ENCODE data around the gene RFT1. TPM values are rescaled to one million over a fixed set of nuclear protein-coding genes. Genes with fewer than 3 reads are reported as not detected.
A peak's percentile ranks its signal among the peaks of the same experiment; 100 is the strongest.

The RFT1 gene
- total RNA-seq, 6 experiments from 2014 or later = 9.3 to 12.4 (median 10.4) TPM

DNA sequence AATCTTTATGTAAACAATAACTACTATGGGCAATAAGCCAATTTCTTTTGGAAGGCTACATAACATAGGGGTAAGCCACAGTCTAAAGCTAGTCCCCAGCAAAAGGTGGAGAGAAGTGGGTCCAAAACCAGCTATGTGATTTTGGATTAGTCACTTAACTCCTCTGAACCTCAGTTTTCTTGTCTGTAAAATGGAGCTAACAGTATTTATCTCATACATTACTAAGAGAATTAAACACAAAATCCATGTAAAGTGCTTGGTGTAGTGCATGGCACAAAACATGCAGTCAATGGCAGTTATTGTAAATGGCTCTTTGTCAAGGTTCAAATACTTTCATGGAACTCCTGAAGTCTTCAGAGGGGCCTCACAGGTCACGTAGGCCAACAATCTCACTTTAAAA, 13.3 kb downstream of the RFT1 start:
- ATAC-seq = no peak
- no peak for DNase-seq
- Histone ChIP-seq H3K4me3 (no peak overlapping the region), H3K9me3 (no peaks in the 10 kb centered on the region), H3K27me3 (no peaks in the 10 kb centered on the region), H3K36me3 (peaks cover 6 to 49% (median 21%) of the 10 kb centered on the region in 4 donors), H3K4me1 (peaks cover 0 to 9% (median 0%) of the 10 kb centered on the region in 4 donors), H3K27ac (no peak overlapping the region)
- TF ChIP-seq CTCF (IDR thresholded peaks at IDR 0.05) (no peak), POLR2A (IDR thresholded peaks at IDR 0.05) (no peak)
- WGBS (ENCODE audit: insufficient coverage, low coverage, low lambda C conversion rate, missing lambda C conversion rate) = 100% methylated on average over 1 of the region's 1 CpG
- intact Hi-C loops (cut with DNase I) = loop anchor here in 1 of 2 donors (5.0 kb wide), 1 partner anchor 75 kb away; no protein-coding TSS in a partner anchor

- 69% methylated on average over 4 of the region's 5 CpGs for WGBS (ENCODE audit: insufficient coverage, low coverage, low lambda C conversion rate, missing lambda C conversion rate)
Measured at GRCh38 chr3:53114412-53115074, 15.7 kb downstream of the RFT1 start.

GRCh38 chr3:53114011-53114400, 16.2 kb downstream of the RFT1 start:
- no peak overlapping the region for H3K27ac ChIP-seq
- TF ChIP-seq CTCF (IDR thresholded peaks at IDR 0.05) (peak; percentile 85 to 90 (median 87)), POLR2A (IDR thresholded peaks at IDR 0.05) (no peak)
- no peaks in the 10 kb centered on the region for H3K27me3 ChIP-seq
- WGBS (ENCODE audit: insufficient coverage, low coverage, low lambda C conversion rate, missing lambda C conversion rate) = 20% methylated on average over 3 of the region's 5 CpGs
- intact Hi-C loops (cut with DNase I) = no loop called here
- ATAC-seq (peak; percentile 87 to 90 (median 89)), DNase-seq (peak; percentile 61 to 79 (median 77))
- H3K4me1 ChIP-seq = peaks cover 0 to 14% (median 0%) of the 10 kb centered on the region in 4 donors
- H3K9me3 ChIP-seq = no peaks in the 10 kb centered on the region
- H3K4me3 ChIP-seq = no peak overlapping the region
- H3K36me3 ChIP-seq = peaks cover 0 to 36% (median 8%) of the 10 kb centered on the region in 4 donors

More at GRCh38 chr3:53114412-53115074, 15.7 kb downstream of the RFT1 start:
- intact Hi-C loops (cut with DNase I) = loop anchor here in 1 of 2 donors (5.0 kb wide), 1 partner anchor 78 kb away; no protein-coding TSS in a partner anchor
- H3K36me3 ChIP-seq = peaks cover 2 to 36% (median 9%) of the 10 kb centered on the region in 4 donors
- H3K27ac ChIP-seq = no peak overlapping the region
- H3K9me3 ChIP-seq = no peaks in the 10 kb centered on the region
- DNase-seq = no peak
- no peak overlapping the region for H3K4me3 ChIP-seq
- no peaks in the 10 kb centered on the region for H3K27me3 ChIP-seq
- peak in 3 of 4 donors; percentile 10 to 48 (median 40) for ATAC-seq
- no peak for TF ChIP-seq CTCF (IDR thresholded peaks at IDR 0.05)
- TF ChIP-seq POLR2A (IDR thresholded peaks at IDR 0.05) = no peak
- peaks cover 0 to 14% (median 0%) of the 10 kb centered on the region in 4 donors for H3K4me1 ChIP-seq

- no peak for TF ChIP-seq CTCF (IDR thresholded peaks at IDR 0.05)
- TF ChIP-seq POLR2A (IDR thresholded peaks at IDR 0.05) = no peak
- peaks cover 0 to 14% (median 0%) of the 10 kb centered on the region in 4 donors for H3K4me1 ChIP-seq
- H3K27ac ChIP-seq = no peak overlapping the region
- ATAC-seq (peak in 1 of 4 donors; percentile 62), DNase-seq (peak in 2 of 3 donors; percentile 68 to 69)
- H3K4me3 ChIP-seq = no peak overlapping the region
- no peaks in the 10 kb centered on the region for H3K27me3 ChIP-seq
- intact Hi-C loops (cut with DNase I) = no loop called here
- WGBS (ENCODE audit: insufficient coverage, low coverage, low lambda C conversion rate, missing lambda C conversion rate) = 62% methylated on average over 1 of the region's 1 CpG
- peaks cover 0 to 33% (median 7%) of the 10 kb centered on the region in 4 donors for H3K36me3 ChIP-seq
- no peaks in the 10 kb centered on the region for H3K9me3 ChIP-seq
Measured at GRCh38 chr3:53113293-53114010, 16.8 kb downstream of the RFT1 start.
